Mesenchymal stem cell (in vitro differentiated cells and primary cell): ENCODE data around the gene C1QA.

Source experiments
- DNase-seq: peaks from one replicate; pipeline ENCODE4 v3.0.0-alpha.2; 2013
- H2AFZ ChIP-seq: one replicate; pipeline ENCODE4 v1.6.1; 2013; ENCODE audit warnings: low read depth, mild to moderate bottlenecking, control low read depth, inconsistent platforms, low read length, moderate library complexity
- H2AK5ac ChIP-seq: 2 replicates; pipeline ENCODE4 v1.6.1; 2013; ENCODE audit warnings: low read length, moderate library complexity, mild to moderate bottlenecking, inconsistent platforms; ENCODE audit not compliant: severe bottlenecking
- H2BK120ac ChIP-seq: one replicate; pipeline ENCODE4 v1.6.1; 2013; ENCODE audit warnings: low read depth, mild to moderate bottlenecking, inconsistent platforms, low read length, moderate library complexity
- H2BK12ac ChIP-seq, 2 experiments: one replicate each; pipeline ENCODE4 v1.6.1; 2013; ENCODE audit warnings: inconsistent platforms in 2 of 2, low read length in 2 of 2, mild to moderate bottlenecking in 2 of 2, moderate library complexity in 2 of 2, control low read depth in 1 of 2
- H2BK15ac ChIP-seq: one replicate; pipeline ENCODE4 v1.6.1; 2013; ENCODE audit warnings: mild to moderate bottlenecking, low read depth, inconsistent platforms; ENCODE audit not compliant: poor library complexity, severe bottlenecking
- H2BK5ac ChIP-seq: 2 replicates; pipeline ENCODE4 v1.6.1; 2013; ENCODE audit warnings: low read depth, mild to moderate bottlenecking, low read length, control low read depth, inconsistent platforms; ENCODE audit not compliant: poor library complexity, severe bottlenecking
- H3K14ac ChIP-seq, 2 experiments: one replicate each; pipeline ENCODE4 v1.6.1; 2013; ENCODE audit warnings: inconsistent platforms in 2 of 2, low read length in 2 of 2, control low read depth in 1 of 2, mild to moderate bottlenecking in 1 of 2, moderate library complexity in 1 of 2
- H3K18ac ChIP-seq, 2 experiments: one replicate each; pipeline ENCODE4 v1.6.1; 2013; ENCODE audit warnings: inconsistent platforms in 2 of 2, low read length in 2 of 2, control low read depth in 1 of 2, low read depth in 1 of 2, mild to moderate bottlenecking in 1 of 2
- H3K23ac ChIP-seq, 2 experiments: one replicate each; pipeline ENCODE4 v1.6.1; 2013; ENCODE audit warnings: inconsistent platforms in 2 of 2, low read length in 2 of 2, mild to moderate bottlenecking in 2 of 2, moderate library complexity in 2 of 2, control low read depth in 1 of 2
- H3K27ac ChIP-seq: 2 replicates; pipeline ENCODE4 v1.5.1; 2013; ENCODE audit warnings: mild to moderate bottlenecking, moderate library complexity, low read length, control low read depth, inconsistent platforms; ENCODE audit not compliant: poor library complexity, severe bottlenecking
- H3K27me3 ChIP-seq, 2 experiments: 2 replicates each; pipeline versions ENCODE4 v1.6.1 to v1.7.0; 2013; ENCODE audit warnings: low read length in 2 of 2, mild to moderate bottlenecking in 2 of 2, moderate library complexity in 2 of 2, control low read depth in 1 of 2, inconsistent platforms in 1 of 2; ENCODE audit not compliant: control insufficient read depth in 1 of 2, insufficient read depth in 1 of 2
- H3K36me3 ChIP-seq, 2 experiments: 2 replicates each; pipeline versions ENCODE4 v1.6.1 to v1.7.0; 2013; ENCODE audit warnings: low read length in 2 of 2, control low read depth in 1 of 2, inconsistent platforms in 1 of 2, low read depth in 1 of 2, mild to moderate bottlenecking in 1 of 2; ENCODE audit not compliant: insufficient read depth in 2 of 2, control insufficient read depth in 1 of 2
- H3K4ac ChIP-seq, 2 experiments: one replicate each; pipeline ENCODE4 v1.6.1; 2013; ENCODE audit warnings: inconsistent platforms in 2 of 2, low read length in 2 of 2, mild to moderate bottlenecking in 2 of 2, moderate library complexity in 2 of 2, control low read depth in 1 of 2, low read depth in 1 of 2
- H3K4me1 ChIP-seq: 2 replicates; pipeline ENCODE4 v1.6.1; 2013; ENCODE audit warnings: low read depth, low read length, control low read depth; ENCODE audit not compliant: control insufficient read depth, insufficient read depth
- H3K4me2 ChIP-seq: 2 replicates; pipeline ENCODE4 v1.6.1; 2013; ENCODE audit warnings: low read length, mild to moderate bottlenecking, inconsistent platforms; ENCODE audit not compliant: poor library complexity, severe bottlenecking
- H3K4me3 ChIP-seq, 2 experiments: 2 replicates each; pipeline versions ENCODE4 v1.5.1 to v1.7.0; 2013; ENCODE audit warnings: low read length in 2 of 2, mild to moderate bottlenecking in 2 of 2, control low read depth in 1 of 2, low read depth in 1 of 2; ENCODE audit not compliant: insufficient read depth in 1 of 2
- H3K79me1 ChIP-seq: replicated peaks from 2 replicates; pipeline ENCODE4 v1.6.1; 2013; ENCODE audit warnings: mild to moderate bottlenecking, control low read depth, low read length, inconsistent platforms; ENCODE audit not compliant: poor library complexity, severe bottlenecking
- H3K9ac ChIP-seq: 2 replicates; pipeline ENCODE4 v1.7.0; 2013; ENCODE audit warnings: mild to moderate bottlenecking, low read length, moderate library complexity
- H3K9me3 ChIP-seq: 2 replicates; pipeline ENCODE4 v1.7.0; 2013; ENCODE audit warnings: mild to moderate bottlenecking, low read length; ENCODE audit not compliant: control insufficient read depth
- H4K8ac ChIP-seq: one replicate; pipeline ENCODE4 v1.6.1; 2013; ENCODE audit warnings: inconsistent platforms, mild to moderate bottlenecking, low read length, moderate library complexity
- H4K91ac ChIP-seq: one replicate; pipeline ENCODE4 v1.6.1; 2013; ENCODE audit warnings: mild to moderate bottlenecking, low read length, inconsistent platforms
- WGBS: methylation state at CpG from one replicate; pipeline ENCODE4 v1.1.7; 2013; ENCODE audit warnings: mixed read lengths; 5-methylcytosine and 5-hydroxymethylcytosine counted together

C1QA gene

GRCh38 chr1:22621761-22622160 lies 14.7 kb upstream of the C1QA start:
- H3K79me1 ChIP-seq, result no peaks in the 10 kb centered on the region
- H3K27me3 ChIP-seq, result peaks cover 60 to 89% of the 10 kb centered on the region in 2 experiments
- no CpG with 5 or more reads among the region's 4 CpGs for WGBS
- H2BK5ac ChIP-seq, result no peak overlapping the region
- no peak overlapping the region for H3K23ac ChIP-seq
- H2AK5ac ChIP-seq, result no peak overlapping the region
- H2BK12ac ChIP-seq, result no peak overlapping the region
- no peak overlapping the region for H2BK120ac ChIP-seq
- H3K4ac ChIP-seq, result no peak overlapping the region
- no peak overlapping the region for H3K9ac ChIP-seq
- H3K4me2 ChIP-seq, result no peak overlapping the region
- H2AFZ ChIP-seq, result no peak overlapping the region
- no peaks in the 10 kb centered on the region for H3K9me3 ChIP-seq
- no peak overlapping the region for H3K14ac ChIP-seq
- no peak overlapping the region for H2BK15ac ChIP-seq
- H3K4me3 ChIP-seq, result no peak overlapping the region
- no peaks in the 10 kb centered on the region for H3K36me3 ChIP-seq
- no peak overlapping the region for H3K18ac ChIP-seq
- no peak overlapping the region for H4K91ac ChIP-seq
- H3K27ac ChIP-seq, result no peak overlapping the region
- H4K8ac ChIP-seq, result no peak overlapping the region
- no peaks in the 10 kb centered on the region for H3K4me1 ChIP-seq
- no peak for DNase-seq

GRCh38 chr1:22625262-22625925 lies 11.0 kb upstream of the C1QA start:
- Histone ChIP-seq H3K4ac (no peak overlapping the region), H3K18ac (no peak overlapping the region), H4K8ac (no peak overlapping the region), H3K4me3 (no peak overlapping the region), H2BK12ac (no peak overlapping the region), H2BK120ac (no peak overlapping the region), H3K27me3 (peaks cover 59 to 89% of the 10 kb centered on the region in 2 experiments), H3K79me1 (no peaks in the 10 kb centered on the region), H3K4me1 (no peaks in the 10 kb centered on the region), H2AK5ac (no peak overlapping the region), H2BK5ac (no peak overlapping the region), H3K14ac (no peak overlapping the region), H2BK15ac (no peak overlapping the region), H2AFZ (no peak overlapping the region), H3K9ac (no peak overlapping the region), H3K9me3 (no peaks in the 10 kb centered on the region), H4K91ac (no peak overlapping the region), H3K27ac (no peak overlapping the region), H3K36me3 (no peaks in the 10 kb centered on the region), H3K23ac (no peak overlapping the region), H3K4me2 (no peak overlapping the region)
- WGBS, result 53% methylated on average over 9 of the region's 9 CpGs
- peak; percentile 11 for DNase-seq

- H3K4me2 ChIP-seq, result no peak overlapping the region
Measured at GRCh38 chr1:22626237-22627157, 9.9 kb upstream of the C1QA start.

GRCh38 chr1:22627331-22627730 lies 9.1 kb upstream of the C1QA start:
- Histone ChIP-seq H2BK15ac (no peak overlapping the region), H4K91ac (no peak overlapping the region), H3K27ac (no peak overlapping the region), H3K4ac (no peak overlapping the region), H2AFZ (no peak overlapping the region), H2BK12ac (no peak overlapping the region), H3K4me2 (no peak overlapping the region), H3K79me1 (no peaks in the 10 kb centered on the region), H3K23ac (no peak overlapping the region), H3K18ac (no peak overlapping the region), H3K14ac (no peak overlapping the region), H3K4me3 (no peak overlapping the region), H4K8ac (no peak overlapping the region), H2AK5ac (no peak overlapping the region), H2BK120ac (no peak overlapping the region), H3K9me3 (no peaks in the 10 kb centered on the region), H2BK5ac (no peak overlapping the region), H3K4me1 (no peaks in the 10 kb centered on the region), H3K9ac (no peak overlapping the region), H3K27me3 (peaks cover 57 to 94% of the 10 kb centered on the region in 2 experiments), H3K36me3 (no peaks in the 10 kb centered on the region)
- no peak for DNase-seq
- WGBS, result 64% methylated on average over 5 of the region's 5 CpGs

More at GRCh38 chr1:22626237-22627157, 9.9 kb upstream of the C1QA start:
- H3K79me1 ChIP-seq, result no peaks in the 10 kb centered on the region
- peaks cover 62 to 93% of the 10 kb centered on the region in 2 experiments for H3K27me3 ChIP-seq
- no peak overlapping the region for H3K9ac ChIP-seq
- no peak overlapping the region for H3K14ac ChIP-seq
- H4K8ac ChIP-seq, result no peak overlapping the region
- no peak overlapping the region for H2BK5ac ChIP-seq
- H3K4ac ChIP-seq, result no peak overlapping the region
- H3K27ac ChIP-seq, result no peak overlapping the region
- H2BK120ac ChIP-seq, result no peak overlapping the region
- WGBS, result 53% methylated on average over 17 of the region's 20 CpGs
- no peak overlapping the region for H3K23ac ChIP-seq
- no peak overlapping the region for H3K4me3 ChIP-seq
- no peak overlapping the region for H2BK15ac ChIP-seq
- no peak overlapping the region for H3K18ac ChIP-seq
- no peak overlapping the region for H2AFZ ChIP-seq
- H2BK12ac ChIP-seq, result no peak overlapping the region
- no peak overlapping the region for H4K91ac ChIP-seq
- H2AK5ac ChIP-seq, result no peak overlapping the region
- H3K9me3 ChIP-seq, result no peaks in the 10 kb centered on the region
- DNase-seq, result no peak
- H3K36me3 ChIP-seq, result no peaks in the 10 kb centered on the region
- H3K4me1 ChIP-seq, result no peaks in the 10 kb centered on the region
